Medulla oblongata (tissue), 1 donor: Measurements from ENCODE around the gene PSMB8.

Experiments
- DNase-seq: peaks from one replicate; pipeline ENCODE4 v3.0.0-alpha.2; 2015; ENCODE audit errors: extremely low spot score

PSMB8 gene

GRCh38 chr6:32799168-32799567, 44.7 kb downstream of the PSMB8 start:
- no peak for DNase-seq

GRCh38 chr6:32796848-32797776, 46.7 kb downstream of the PSMB8 start:
- DNase-seq: peak; percentile 81

GRCh38 chr6:32794510-32794909, 49.3 kb downstream of the PSMB8 start:
- DNase-seq: peak; percentile 60

GRCh38 chr6:32792901-32793435, 50.9 kb downstream of the PSMB8 start:
- no peak for DNase-seq
